DMS 273 treated with DMSO at 0.1 percent for 48 hours (cell line): ENCODE results near the gene IFI44.

Experiments
- DNase-seq: peaks from one replicate; lab custom pipeline; 2025; lab: John Stamatoyannopoulos, UW

The IFI44 gene

GRCh38 chr1:78712467-78713051 is 62.9 kb downstream of the IFI44 start:
- DNase-seq, result no peak

DNA sequence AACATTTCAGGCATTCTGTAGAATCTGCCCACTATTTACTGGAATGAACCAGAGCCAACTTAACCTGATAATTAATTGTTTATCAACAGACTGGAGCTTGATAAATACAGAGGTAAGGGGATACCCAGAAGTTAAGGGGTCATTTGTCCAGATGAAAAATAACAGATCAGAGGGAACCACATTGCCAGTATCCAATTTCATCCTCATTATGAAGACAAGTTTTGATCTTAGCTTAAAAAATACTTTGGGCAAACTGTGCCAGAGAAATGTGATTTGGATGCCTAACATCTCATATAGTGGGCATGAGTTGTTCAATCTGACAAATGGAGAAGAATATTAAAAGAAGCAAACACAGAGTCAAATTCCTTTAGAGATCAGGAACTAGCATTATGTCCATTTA is 63.7 kb downstream of the IFI44 start:
- no peak for DNase-seq
